Fibroblast of lung (primary cell): ENCODE data around the gene ACCS. TPM values are rescaled to one million over a fixed set of nuclear protein-coding genes. Genes with fewer than 3 reads are reported as not detected.
A peak's percentile ranks its signal among the peaks of the same experiment; 100 is the strongest.

Experiments
- DNase-seq, 2 donors: peaks; one replicate each; pipeline versions ENCODE4 v3.0.0 to v3.0.0-alpha.2; 2010; ENCODE audit warnings: low read depth in 2 of 2
- H2AFZ ChIP-seq: 2 replicates; pipeline ENCODE4 v1.5.1; 2012; ENCODE audit warnings: low read length, control low read depth, inconsistent platforms
- H3K27ac ChIP-seq: 2 replicates; pipeline ENCODE4 v1.5.1; 2011; ENCODE audit warnings: low read length, control low read depth; ENCODE audit not compliant: insufficient read depth
- H3K27me3 ChIP-seq: 2 replicates; pipeline ENCODE4 v1.5.1; 2011; ENCODE audit warnings: mild to moderate bottlenecking, low read length; ENCODE audit not compliant: control insufficient read depth, insufficient read depth
- H3K36me3 ChIP-seq: 2 replicates; pipeline ENCODE4 v1.5.1; 2011; ENCODE audit warnings: low read length; ENCODE audit not compliant: control insufficient read depth, insufficient read depth
- H3K4me1 ChIP-seq: 2 replicates; pipeline ENCODE4 v1.5.1; 2011; ENCODE audit warnings: low read length; ENCODE audit not compliant: control insufficient read depth, insufficient read depth; ENCODE audit errors: extremely low read depth
- H3K4me2 ChIP-seq: 2 replicates; pipeline ENCODE4 v1.5.1; 2011; ENCODE audit warnings: low read length, control low read depth; ENCODE audit not compliant: insufficient read depth; ENCODE audit errors: extremely low read depth
- H3K4me3 ChIP-seq, 4 experiments: fragments of 200-600 bp in 1 of 4; sonication (generic) in 1 of 4; replicated peaks in 1 of 4; 2 replicates each; pipeline ENCODE4 v1.5.1; 2011 to 2016; ENCODE audit warnings: low read length in 4 of 4, low read depth in 3 of 4, mild to moderate bottlenecking in 3 of 4, control low read depth in 2 of 4, inconsistent platforms in 1 of 4, mixed read lengths in 1 of 4; ENCODE audit not compliant: insufficient read depth in 1 of 4; ENCODE audit errors: control extremely low read depth in 1 of 4
- H3K79me2 ChIP-seq: 2 replicates; pipeline ENCODE4 v1.5.1; 2012; ENCODE audit warnings: mild to moderate bottlenecking, low read length, inconsistent platforms; ENCODE audit not compliant: control insufficient read depth, insufficient read depth
- H3K9ac ChIP-seq: 2 replicates; pipeline ENCODE4 v1.5.1; 2011; ENCODE audit warnings: mild to moderate bottlenecking, low read length, control low read depth; ENCODE audit not compliant: insufficient read depth
- H3K9me3 ChIP-seq: 2 replicates; pipeline ENCODE4 v1.5.1; 2012; ENCODE audit warnings: low read depth, low read length; ENCODE audit not compliant: control insufficient read depth, insufficient read depth
- H4K20me1 ChIP-seq: 2 replicates; pipeline ENCODE4 v1.5.1; 2011; ENCODE audit warnings: low read length; ENCODE audit not compliant: control insufficient read depth, insufficient read depth; ENCODE audit errors: extremely low read depth
- CTCF ChIP-seq, 2 donors: IDR thresholded peaks in 1 of 2; conservative IDR thresholded peaks in 1 of 2; 1 replicate in 1 of 2; 2 replicates in 1 of 2; pipeline ENCODE4 v1.5.1; 2011 to 2012; ENCODE audit warnings: low read length in 2 of 2, control low read depth in 1 of 2, inconsistent platforms in 1 of 2, low read depth in 1 of 2, mild to moderate bottlenecking in 1 of 2
- EZH2 ChIP-seq: IDR thresholded peaks from 2 replicates; pipeline ENCODE4 v1.5.1; 2012; ENCODE audit warnings: low read length, control low read depth, mild to moderate bottlenecking; ENCODE audit errors: missing control alignments
- polyA plus RNA-seq, 2 donors: library from polyadenylated mRNA; depleted of rRNA in 1 of 2; stranded (reverse) in 1 of 2; unstranded in 1 of 2; fragments of >200 nt; gene quantifications; 2 replicates each; pipeline ENCODE4 v1.2.1, GENCODE V29; 2011 to 2012; ENCODE audit warnings: missing spikeins in 1 of 2
- total RNA-seq: library from RNA; depleted of rRNA; stranded (reverse); fragments of >200 nt; gene quantifications from 2 replicates; pipeline ENCODE4 v1.2.1, GENCODE V29; 2014

Gene ACCS
- total and polyA plus RNA-seq, 2 donors (not counting 1 experiment from before 2014, with no cell fraction given) = 13.7 to 14.2 TPM

- no peaks in the 10 kb centered on the region for H3K9me3 ChIP-seq
- no peaks in the 10 kb centered on the region for H3K27me3 ChIP-seq
- H3K4me1 ChIP-seq = peaks cover 22% of the 10 kb centered on the region
- DNase-seq = no peak
- H3K36me3 ChIP-seq = no peaks in the 10 kb centered on the region
- no peak overlapping the region for H3K9ac ChIP-seq
- H3K4me3 ChIP-seq = no peak overlapping the region
- no peak overlapping the region for H2AFZ ChIP-seq
- peak overlapping the region; percentile 52 for H3K27ac ChIP-seq
- no peak overlapping the region for H3K4me2 ChIP-seq
- no peaks in the 10 kb centered on the region for H4K20me1 ChIP-seq
- no peaks in the 10 kb centered on the region for H3K79me2 ChIP-seq
- TF ChIP-seq CTCF (conservative IDR thresholded peaks at IDR 0.05 in 1 of 2, IDR thresholded peaks at IDR 0.05 in 1 of 2; ENCODE audit: low read depth in 1 of 2, low read length in 2 of 2) (no peak), EZH2 (no peak)
These were observed 35.1 kb upstream of the ACCS start for GRCh38 chr11:44030996-44031395.

- Histone ChIP-seq H4K20me1 (no peaks in the 10 kb centered on the region), H3K4me1 (peaks cover 22% of the 10 kb centered on the region), H3K4me3 (no peak overlapping the region), H3K9ac (no peak overlapping the region), H3K36me3 (no peaks in the 10 kb centered on the region), H3K9me3 (no peaks in the 10 kb centered on the region), H3K27ac (no peak overlapping the region), H3K27me3 (no peaks in the 10 kb centered on the region), H3K4me2 (no peak overlapping the region), H2AFZ (no peak overlapping the region), H3K79me2 (no peaks in the 10 kb centered on the region)
- no peak for DNase-seq
- TF ChIP-seq CTCF (conservative IDR thresholded peaks at IDR 0.05 in 1 of 2, IDR thresholded peaks at IDR 0.05 in 1 of 2; ENCODE audit: low read depth in 1 of 2, low read length in 2 of 2) = no peak
- TF ChIP-seq EZH2 = no peak
These were observed 34.5 kb upstream of the ACCS start for GRCh38 chr11:44031549-44031948.

- H4K20me1 ChIP-seq = no peaks in the 10 kb centered on the region
- no peaks in the 10 kb centered on the region for H3K9me3 ChIP-seq
- TF ChIP-seq CTCF (conservative IDR thresholded peaks at IDR 0.05 in 1 of 2, IDR thresholded peaks at IDR 0.05 in 1 of 2; ENCODE audit: low read depth in 1 of 2, low read length in 2 of 2) (no peak), EZH2 (no peak)
- H3K79me2 ChIP-seq = no peaks in the 10 kb centered on the region
- H3K4me1 ChIP-seq = peaks cover 22% of the 10 kb centered on the region
- H2AFZ ChIP-seq = no peak overlapping the region
- no peak overlapping the region for H3K27ac ChIP-seq
- H3K4me2 ChIP-seq = no peak overlapping the region
- H3K9ac ChIP-seq = no peak overlapping the region
- DNase-seq = peak; percentile 38 to 87
- no peaks in the 10 kb centered on the region for H3K36me3 ChIP-seq
- H3K4me3 ChIP-seq = no peak overlapping the region
- no peaks in the 10 kb centered on the region for H3K27me3 ChIP-seq
These were observed 33.6 kb upstream of the ACCS start for GRCh38 chr11:44032299-44033085.
